ENCODE data around the gene WASHC1.
"Not testable (repeated sequence)": the region's sequence is repeated elsewhere in the genome, so short reads cannot be mapped to it uniquely, and the experiment has no call there.

- TF ChIP-seq CTCF (conservative IDR thresholded peaks at IDR 0.05; ENCODE audit: low read depth, low read length); EZH2 (IDR thresholded peaks at IDR 0.05; ENCODE audit: borderline replicate concordance, low read depth, low read length, poor library complexity, severe bottlenecking): not testable (repeated sequence)
Measured at GRCh38 chr9:10207-10606, 19.0 kb downstream of the WASHC1 start.
